Astrocyte (in vitro differentiated cells and primary cell): ENCODE data around the gene AKT3. TPM values are rescaled to one million over a fixed set of nuclear protein-coding genes. Genes with fewer than 3 reads are reported as not detected.
"Not testable (repeated sequence)": the region's sequence is repeated elsewhere in the genome, so short reads cannot be mapped to it uniquely, and the experiment has no call there.

Source experiments
- DNase-seq: peaks from one replicate; pipeline ENCODE4 v3.0.0-alpha.2; 2010; ENCODE audit warnings: low read depth
- FAIRE-seq: peaks from 2 replicates; lab custom pipeline; 2011; peaks lifted over from hg19 to GRCh38; lab: Jason Lieb, UNC
- H2AFZ ChIP-seq: 2 replicates; pipeline ENCODE4 v1.6.0; 2012; ENCODE audit warnings: low read depth, low read length, inconsistent platforms
- H3K27ac ChIP-seq: 2 replicates; pipeline ENCODE4 v1.5.1; 2011; ENCODE audit warnings: low read depth, low read length, inconsistent platforms
- H3K27me3 ChIP-seq: 2 replicates; pipeline ENCODE4 v1.6.0; 2011; ENCODE audit warnings: low read length, inconsistent platforms; ENCODE audit not compliant: insufficient read depth
- H3K36me3 ChIP-seq: 2 replicates; pipeline ENCODE4 v1.5.1; 2011; ENCODE audit warnings: low read length, inconsistent platforms; ENCODE audit not compliant: insufficient read depth
- H3K4me1 ChIP-seq: 2 replicates; pipeline ENCODE4 v1.5.1; 2011; ENCODE audit warnings: low read length, inconsistent platforms; ENCODE audit not compliant: insufficient read depth
- H3K4me2 ChIP-seq: 2 replicates; pipeline ENCODE4 v1.6.0; 2012; ENCODE audit warnings: low read length, inconsistent platforms
- H3K4me3 ChIP-seq: 2 replicates; pipeline ENCODE4 v1.5.1; 2011; ENCODE audit warnings: low read depth, mild to moderate bottlenecking, low read length, inconsistent platforms; ENCODE audit not compliant: insufficient read depth
- H3K79me2 ChIP-seq: 2 replicates; pipeline ENCODE4 v1.6.0; 2012; ENCODE audit warnings: mild to moderate bottlenecking, low read length, inconsistent platforms; ENCODE audit not compliant: insufficient read depth
- H3K9ac ChIP-seq: 2 replicates; pipeline ENCODE4 v1.6.0; 2012; ENCODE audit warnings: mild to moderate bottlenecking, low read length, inconsistent platforms
- H3K9me3 ChIP-seq: 2 replicates; pipeline ENCODE4 v1.5.1; 2012; ENCODE audit warnings: low read depth, mild to moderate bottlenecking, low read length, inconsistent platforms; ENCODE audit not compliant: insufficient read depth
- H4K20me1 ChIP-seq: 2 replicates; pipeline ENCODE4 v1.6.0; 2012; ENCODE audit warnings: low read length, inconsistent platforms; ENCODE audit not compliant: insufficient read depth
- H3K27ac Mint-ChIP-seq: one replicate; pipeline ENCODE4 v1.8.0; 2021; ENCODE audit warnings: mild to moderate bottlenecking, mixed read lengths; ENCODE audit not compliant: unreplicated experiment
- H3K27me3 Mint-ChIP-seq: one replicate; pipeline ENCODE4 v1.8.0; 2021; ENCODE audit warnings: low read depth, mixed read lengths; ENCODE audit not compliant: unreplicated experiment
- H3K36me3 Mint-ChIP-seq: one replicate; pipeline ENCODE4 v1.8.0; 2021; ENCODE audit warnings: low read depth, mixed read lengths; ENCODE audit not compliant: unreplicated experiment
- H3K4me1 Mint-ChIP-seq: one replicate; pipeline ENCODE4 v1.8.0; 2021; ENCODE audit warnings: low read depth, mixed read lengths; ENCODE audit not compliant: unreplicated experiment
- H3K4me3 Mint-ChIP-seq: one replicate; pipeline ENCODE4 v1.8.0; 2021; ENCODE audit warnings: mild to moderate bottlenecking, moderate library complexity, mixed read lengths; ENCODE audit not compliant: unreplicated experiment
- H3K9me3 Mint-ChIP-seq: one replicate; pipeline ENCODE4 v1.8.0; 2021; ENCODE audit warnings: mild to moderate bottlenecking, mixed read lengths; ENCODE audit not compliant: unreplicated experiment
- EZH2 ChIP-seq: IDR thresholded peaks from 2 replicates; pipeline ENCODE4 v1.6.1; 2012; ENCODE audit warnings: mild to moderate bottlenecking, low read length, inconsistent platforms; ENCODE audit not compliant: insufficient read depth
- total RNA-seq: library from RNA; stranded (reverse); gene quantifications from 2 replicates; pipeline ENCODE4 v1.2.1, GENCODE V29; 2021
- TF ChIP-seq, protein P1 (sequence below): IDR thresholded peaks from 2 replicates; pipeline ENCODE4 v1.5.1; 2011; ENCODE audit warnings: low read depth, mild to moderate bottlenecking, inconsistent platforms, low read length, moderate library complexity; ENCODE audit not compliant: insufficient read depth

AKT3 gene
- total RNA-seq, 1 donor from 2014 or later = 64.5 TPM

DNA sequence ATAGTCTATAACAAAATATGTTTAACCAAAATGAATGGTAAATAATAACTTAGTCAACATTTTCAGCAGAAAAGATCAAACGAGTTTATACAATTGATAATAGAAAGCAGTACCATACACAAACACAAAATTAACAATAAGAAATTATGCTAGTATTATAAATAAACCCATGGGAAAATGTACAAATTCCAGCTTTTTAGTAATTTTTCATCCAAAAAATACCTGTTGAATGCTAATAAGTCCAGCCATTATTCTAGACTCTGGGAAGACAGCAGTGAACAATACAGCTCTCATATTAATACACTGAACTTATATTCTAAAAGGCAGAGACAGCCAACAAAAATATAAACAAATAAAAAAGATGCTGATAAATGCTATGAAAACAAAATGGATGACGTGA is 66.3 kb downstream of the AKT3 start:
- Histone ChIP-seq H3K4me3 (no peak overlapping the region), H3K9me3 (no peaks in the 10 kb centered on the region), H3K4me2 (no peak overlapping the region), H3K4me1 (no peaks in the 10 kb centered on the region), H4K20me1 (peaks cover 18% of the 10 kb centered on the region), H3K27me3 (no peaks in the 10 kb centered on the region), H2AFZ (no peak overlapping the region), H3K9ac (no peak overlapping the region), H3K27ac (no peak overlapping the region), H3K36me3 (no peaks in the 10 kb centered on the region), H3K79me2 (peaks cover 25% of the 10 kb centered on the region)
- H3K27me3 Mint-ChIP-seq = no peaks in the 10 kb centered on the region
- H3K36me3 Mint-ChIP-seq = no peaks in the 10 kb centered on the region
- no peak for TF ChIP-seq EZH2
- TF ChIP-seq, protein P1, sequence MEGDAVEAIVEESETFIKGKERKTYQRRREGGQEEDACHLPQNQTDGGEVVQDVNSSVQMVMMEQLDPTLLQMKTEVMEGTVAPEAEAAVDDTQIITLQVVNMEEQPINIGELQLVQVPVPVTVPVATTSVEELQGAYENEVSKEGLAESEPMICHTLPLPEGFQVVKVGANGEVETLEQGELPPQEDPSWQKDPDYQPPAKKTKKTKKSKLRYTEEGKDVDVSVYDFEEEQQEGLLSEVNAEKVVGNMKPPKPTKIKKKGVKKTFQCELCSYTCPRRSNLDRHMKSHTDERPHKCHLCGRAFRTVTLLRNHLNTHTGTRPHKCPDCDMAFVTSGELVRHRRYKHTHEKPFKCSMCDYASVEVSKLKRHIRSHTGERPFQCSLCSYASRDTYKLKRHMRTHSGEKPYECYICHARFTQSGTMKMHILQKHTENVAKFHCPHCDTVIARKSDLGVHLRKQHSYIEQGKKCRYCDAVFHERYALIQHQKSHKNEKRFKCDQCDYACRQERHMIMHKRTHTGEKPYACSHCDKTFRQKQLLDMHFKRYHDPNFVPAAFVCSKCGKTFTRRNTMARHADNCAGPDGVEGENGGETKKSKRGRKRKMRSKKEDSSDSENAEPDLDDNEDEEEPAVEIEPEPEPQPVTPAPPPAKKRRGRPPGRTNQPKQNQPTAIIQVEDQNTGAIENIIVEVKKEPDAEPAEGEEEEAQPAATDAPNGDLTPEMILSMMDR = no peak
- DNase-seq (no peak), FAIRE-seq (no peak)
- H3K4me1 Mint-ChIP-seq = peaks cover 22% of the 10 kb centered on the region
- no peak overlapping the region for H3K4me3 Mint-ChIP-seq
- no peaks in the 10 kb centered on the region for H3K9me3 Mint-ChIP-seq
- no peak overlapping the region for H3K27ac Mint-ChIP-seq

DNA sequence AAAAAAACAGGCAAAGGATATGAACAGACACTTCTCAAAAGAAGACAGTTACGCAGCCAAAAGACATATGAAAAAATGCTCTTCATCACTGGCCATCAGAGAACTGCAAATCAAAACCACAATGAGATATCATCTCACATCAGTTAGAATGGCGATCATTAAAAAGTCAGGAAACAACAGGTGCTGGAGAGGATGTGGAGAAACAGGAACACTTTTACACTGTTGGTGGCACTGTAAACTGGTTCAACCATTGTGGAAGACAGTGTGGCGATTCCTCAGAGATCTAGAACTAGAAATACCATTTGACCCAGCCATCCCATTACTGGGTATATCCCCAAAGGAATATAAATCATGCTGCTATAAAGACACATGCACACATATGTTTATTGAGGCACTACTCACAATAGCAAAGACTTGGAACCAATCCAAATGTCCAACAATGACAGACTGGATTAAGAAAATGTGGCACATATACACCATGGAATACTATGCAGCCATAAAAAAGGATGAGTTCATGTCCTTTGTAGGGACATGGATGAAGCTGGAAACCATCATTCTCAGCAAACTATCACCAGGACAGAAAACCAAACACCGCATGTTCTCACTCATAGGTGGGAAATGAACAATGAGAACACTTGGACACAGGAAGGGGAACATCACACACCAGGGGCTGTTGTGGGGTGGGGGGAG is 77.5 kb downstream of the AKT3 start:
- not testable (repeated sequence) for H3K4me3 ChIP-seq, H3K9me3 Mint-ChIP-seq, H2AFZ ChIP-seq, H3K27me3 ChIP-seq, H3K4me1 Mint-ChIP-seq, DNase-seq, H3K9me3 ChIP-seq, FAIRE-seq, H3K4me1 ChIP-seq, H3K27ac Mint-ChIP-seq, H3K36me3 ChIP-seq, H3K27ac ChIP-seq, H3K27me3 Mint-ChIP-seq, H3K4me3 Mint-ChIP-seq, H3K9ac ChIP-seq, H3K36me3 Mint-ChIP-seq, H3K4me2 ChIP-seq
- Histone ChIP-seq H4K20me1 (peaks cover 27% of the 10 kb centered on the region), H3K79me2 (peaks cover 39% of the 10 kb centered on the region)

DNA sequence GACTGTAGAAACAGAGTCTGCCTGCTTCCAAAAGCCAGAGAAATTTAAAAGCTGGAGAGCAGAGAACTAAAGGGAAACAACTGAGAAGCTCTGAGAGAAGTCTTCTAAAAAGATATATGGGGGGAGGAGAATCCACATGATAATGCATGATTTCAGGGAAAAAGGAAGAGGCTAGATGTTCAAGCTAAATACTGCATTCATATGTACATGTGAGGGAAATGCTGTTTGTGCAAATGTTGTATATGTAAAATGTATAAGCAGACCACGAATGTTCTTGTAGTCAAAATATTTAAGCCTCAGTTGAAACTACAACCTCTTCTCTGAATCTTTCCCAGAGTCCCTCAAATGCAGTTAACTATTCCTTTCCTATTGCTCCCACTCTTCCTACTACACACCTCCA is 79.2 kb downstream of the AKT3 start:
- FAIRE-seq = no peak

More for the DNA sequence above, 79.2 kb downstream of the AKT3 start:
- peaks cover 23% of the 10 kb centered on the region for H4K20me1 ChIP-seq
- Mint-ChIP-seq H3K4me1 (peaks cover 3% of the 10 kb centered on the region), H3K4me3 (no peak overlapping the region), H3K9me3 (peaks cover 7% of the 10 kb centered on the region), H3K36me3 (peaks cover 3% of the 10 kb centered on the region), H3K27me3 (no peaks in the 10 kb centered on the region), H3K27ac (no peak overlapping the region)
- TF ChIP-seq, protein P1 = no peak
- TF ChIP-seq EZH2 = no peak
- no peak overlapping the region for H3K4me2 ChIP-seq
- DNase-seq = no peak
- no peak overlapping the region for H3K9ac ChIP-seq
- no peaks in the 10 kb centered on the region for H3K27me3 ChIP-seq
- peaks cover 32% of the 10 kb centered on the region for H3K79me2 ChIP-seq
- H3K9me3 ChIP-seq = no peaks in the 10 kb centered on the region
- no peak overlapping the region for H3K27ac ChIP-seq
- H3K4me3 ChIP-seq = no peak overlapping the region
- no peak overlapping the region for H2AFZ ChIP-seq
- H3K36me3 ChIP-seq = no peaks in the 10 kb centered on the region
- no peaks in the 10 kb centered on the region for H3K4me1 ChIP-seq
